HL-60/S4 treated with retinoic acid at 250 ng/mL for 4 days and 3 days (cell line): ENCODE results near the gene CRELD2.

Experiments
- in situ Hi-C: fragments of 300-500 bp; cut with MboI; formaldehyde crosslinking; loops from 2 replicates; pipeline ENCODE4 v1.7.0; 2022; ENCODE audit warnings: low sequenced_read_pairs

The CRELD2 gene

GRCh38 chr22:49917974-49918910 lies at the start of gene CRELD2, which contains the start of gene ALG12:
TSS of gene CRELD2 (plus strand) at chr22:49918634. CDS start at chr22:49918770, 136 bp downstream.
TSS of gene ALG12 (minus strand) at chr22:49918438. CDS start at chr22:49913765, 4,673 bp downstream.
- in situ Hi-C loops: no loop called here

- in situ Hi-C loops: no loop called here
Measured at GRCh38 chr22:49869086-49869830, 49.2 kb upstream of the CRELD2 start.

- in situ Hi-C loops: no loop called here
Measured at GRCh38 chr22:49869845-49870712, 48.4 kb upstream of the CRELD2 start.

- in situ Hi-C loops: no loop called here
Measured at GRCh38 chr22:49871482-49871881, 47.0 kb upstream of the CRELD2 start.

- in situ Hi-C loops: no loop called here
Measured at GRCh38 chr22:49872347-49872746, 46.1 kb upstream of the CRELD2 start.

- in situ Hi-C loops: no loop called here
Measured at GRCh38 chr22:49873228-49873940, 45.0 kb upstream of the CRELD2 start.

- in situ Hi-C loops: no loop called here
Measured at GRCh38 chr22:49877642-49878041, 40.8 kb upstream of the CRELD2 start.

- in situ Hi-C loops: no loop called here
Measured at GRCh38 chr22:49878206-49878605, 40.2 kb upstream of the CRELD2 start.

- in situ Hi-C loops: no loop called here
Measured at GRCh38 chr22:49879871-49880270, 38.6 kb upstream of the CRELD2 start.

- in situ Hi-C loops: no loop called here
Measured at GRCh38 chr22:49880281-49880680, 38.2 kb upstream of the CRELD2 start.

- in situ Hi-C loops: no loop called here
Measured at GRCh38 chr22:49881856-49882255, 36.6 kb upstream of the CRELD2 start.

- in situ Hi-C loops: no loop called here
Measured at GRCh38 chr22:49882519-49883293, 35.7 kb upstream of the CRELD2 start.

- in situ Hi-C loops: no loop called here
Measured at GRCh38 chr22:49883294-49883640, 35.2 kb upstream of the CRELD2 start.

GRCh38 chr22:49884075-49884474 lies 34.4 kb upstream of the CRELD2 start:
- in situ Hi-C loops: no loop called here

- in situ Hi-C loops: no loop called here
Measured at GRCh38 chr22:49884503-49885260, 33.8 kb upstream of the CRELD2 start.

- in situ Hi-C loops: no loop called here
Measured at GRCh38 chr22:49885281-49885680, 33.2 kb upstream of the CRELD2 start.

- in situ Hi-C loops: no loop called here
Measured at GRCh38 chr22:49885881-49886280, 32.6 kb upstream of the CRELD2 start.

- in situ Hi-C loops: no loop called here
Measured at GRCh38 chr22:49886346-49887063, 31.9 kb upstream of the CRELD2 start.
